Measurements from ENCODE around the gene C11orf24. TPM values are rescaled to one million over a fixed set of nuclear protein-coding genes. Genes with fewer than 3 reads are reported as not detected.

Gene C11orf24
- total and polyA plus RNA-seq, 10 of the 15 experiments (the other 5 are each of a cell fraction or from before 2014, with no cell fraction given) = 4.3 to 104 (median 41.4) TPM

DNA sequence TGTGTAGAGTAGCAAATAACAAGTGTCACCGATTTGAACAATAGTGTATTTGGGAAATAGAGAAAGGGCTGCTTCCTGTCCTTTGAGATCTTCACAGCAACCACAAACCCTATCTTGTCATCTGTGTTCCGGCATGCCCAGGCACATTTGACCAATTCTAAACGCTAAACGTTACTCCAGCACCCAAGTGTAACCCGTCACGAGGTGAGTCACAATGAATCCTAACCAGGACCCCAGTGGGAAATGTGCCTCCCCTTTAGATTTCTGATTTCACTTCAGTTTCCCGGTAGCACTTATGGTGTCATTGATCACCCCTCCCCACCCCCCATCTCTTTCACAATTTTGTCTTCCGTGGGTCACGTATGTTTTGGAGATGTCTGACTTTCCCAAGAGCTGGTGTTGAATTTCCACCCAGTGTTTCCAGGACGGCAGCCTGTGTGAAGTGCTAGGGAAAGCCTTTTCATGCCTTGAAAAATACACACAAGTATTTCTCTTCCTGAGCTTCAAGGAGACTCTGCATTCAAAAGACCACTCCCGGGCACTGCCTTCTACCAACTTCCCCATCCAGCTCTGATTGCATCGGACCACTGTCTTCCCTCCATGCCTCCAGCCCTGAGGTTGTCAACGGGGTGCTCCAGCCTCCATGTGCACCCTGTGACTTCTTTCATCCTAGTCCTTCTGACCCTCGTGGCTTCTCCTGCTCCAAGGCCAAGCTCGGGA, 10.5 kb upstream of the C11orf24 start (continued):
- peak; percentile 60 to 76; a peak in 2 of 4 replicates for TF ChIP-seq BHLHE40 (IDR thresholded peaks at IDR 0.05; ENCODE audit: borderline replicate concordance in 1 of 2, low read depth in 2 of 2, low read length in 1 of 2)
- TF ChIP-seq, protein P1, sequence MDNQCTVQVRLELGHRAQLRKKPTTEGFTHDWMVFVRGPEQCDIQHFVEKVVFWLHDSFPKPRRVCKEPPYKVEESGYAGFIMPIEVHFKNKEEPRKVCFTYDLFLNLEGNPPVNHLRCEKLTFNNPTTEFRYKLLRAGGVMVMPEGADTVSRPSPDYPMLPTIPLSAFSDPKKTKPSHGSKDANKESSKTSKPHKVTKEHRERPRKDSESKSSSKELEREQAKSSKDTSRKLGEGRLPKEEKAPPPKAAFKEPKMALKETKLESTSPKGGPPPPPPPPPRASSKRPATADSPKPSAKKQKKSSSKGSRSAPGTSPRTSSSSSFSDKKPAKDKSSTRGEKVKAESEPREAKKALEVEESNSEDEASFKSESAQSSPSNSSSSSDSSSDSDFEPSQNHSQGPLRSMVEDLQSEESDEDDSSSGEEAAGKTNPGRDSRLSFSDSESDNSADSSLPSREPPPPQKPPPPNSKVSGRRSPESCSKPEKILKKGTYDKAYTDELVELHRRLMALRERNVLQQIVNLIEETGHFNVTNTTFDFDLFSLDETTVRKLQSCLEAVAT (IDR thresholded peaks at IDR 0.05) = peak; percentile 38; the same call in 1 of the 2 replicates
- TF ChIP-seq KLF5 (IDR thresholded peaks at IDR 0.05; ENCODE audit: partially characterized antibody) = no peak
- peak; percentile 72 for TF ChIP-seq PAX5 (IDR thresholded peaks at IDR 0.05; ENCODE audit: borderline replicate concordance, low read depth, low read length)
- TF ChIP-seq JUND (IDR thresholded peaks at IDR 0.05; ENCODE audit: low read depth, low read length) = no peak
- peak; percentile 50 for TF ChIP-seq JUNB (IDR thresholded peaks at IDR 0.05)
- peak; percentile 64 for TF ChIP-seq MEF2B (IDR thresholded peaks at IDR 0.05; ENCODE audit: partially characterized antibody, poor library complexity, severe bottlenecking)
- TF ChIP-seq IRF4 (IDR thresholded peaks at IDR 0.05; ENCODE audit: low read depth, low read length) = peak; percentile 54
- TF ChIP-seq, protein P2, sequence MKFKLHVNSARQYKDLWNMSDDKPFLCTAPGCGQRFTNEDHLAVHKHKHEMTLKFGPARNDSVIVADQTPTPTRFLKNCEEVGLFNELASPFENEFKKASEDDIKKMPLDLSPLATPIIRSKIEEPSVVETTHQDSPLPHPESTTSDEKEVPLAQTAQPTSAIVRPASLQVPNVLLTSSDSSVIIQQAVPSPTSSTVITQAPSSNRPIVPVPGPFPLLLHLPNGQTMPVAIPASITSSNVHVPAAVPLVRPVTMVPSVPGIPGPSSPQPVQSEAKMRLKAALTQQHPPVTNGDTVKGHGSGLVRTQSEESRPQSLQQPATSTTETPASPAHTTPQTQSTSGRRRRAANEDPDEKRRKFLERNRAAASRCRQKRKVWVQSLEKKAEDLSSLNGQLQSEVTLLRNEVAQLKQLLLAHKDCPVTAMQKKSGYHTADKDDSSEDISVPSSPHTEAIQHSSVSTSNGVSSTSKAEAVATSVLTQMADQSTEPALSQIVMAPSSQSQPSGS (IDR thresholded peaks at IDR 0.05; ENCODE audit: low read length) = peak; percentile 74
- TF ChIP-seq YBX1 (IDR thresholded peaks at IDR 0.05) = no peak
- no peak for TF ChIP-seq SRF (IDR thresholded peaks at IDR 0.05; ENCODE audit: low read depth in 2 of 2, low read length in 2 of 2)
- TF ChIP-seq, protein P3, sequence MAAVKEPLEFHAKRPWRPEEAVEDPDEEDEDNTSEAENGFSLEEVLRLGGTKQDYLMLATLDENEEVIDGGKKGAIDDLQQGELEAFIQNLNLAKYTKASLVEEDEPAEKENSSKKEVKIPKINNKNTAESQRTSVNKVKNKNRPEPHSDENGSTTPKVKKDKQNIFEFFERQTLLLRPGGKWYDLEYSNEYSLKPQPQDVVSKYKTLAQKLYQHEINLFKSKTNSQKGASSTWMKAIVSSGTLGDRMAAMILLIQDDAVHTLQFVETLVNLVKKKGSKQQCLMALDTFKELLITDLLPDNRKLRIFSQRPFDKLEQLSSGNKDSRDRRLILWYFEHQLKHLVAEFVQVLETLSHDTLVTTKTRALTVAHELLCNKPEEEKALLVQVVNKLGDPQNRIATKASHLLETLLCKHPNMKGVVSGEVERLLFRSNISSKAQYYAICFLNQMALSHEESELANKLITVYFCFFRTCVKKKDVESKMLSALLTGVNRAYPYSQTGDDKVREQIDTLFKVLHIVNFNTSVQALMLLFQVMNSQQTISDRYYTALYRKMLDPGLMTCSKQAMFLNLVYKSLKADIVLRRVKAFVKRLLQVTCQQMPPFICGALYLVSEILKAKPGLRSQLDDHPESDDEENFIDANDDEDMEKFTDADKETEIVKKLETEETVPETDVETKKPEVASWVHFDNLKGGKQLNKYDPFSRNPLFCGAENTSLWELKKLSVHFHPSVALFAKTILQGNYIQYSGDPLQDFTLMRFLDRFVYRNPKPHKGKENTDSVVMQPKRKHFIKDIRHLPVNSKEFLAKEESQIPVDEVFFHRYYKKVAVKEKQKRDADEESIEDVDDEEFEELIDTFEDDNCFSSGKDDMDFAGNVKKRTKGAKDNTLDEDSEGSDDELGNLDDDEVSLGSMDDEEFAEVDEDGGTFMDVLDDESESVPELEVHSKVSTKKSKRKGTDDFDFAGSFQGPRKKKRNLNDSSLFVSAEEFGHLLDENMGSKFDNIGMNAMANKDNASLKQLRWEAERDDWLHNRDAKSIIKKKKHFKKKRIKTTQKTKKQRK (IDR thresholded peaks at IDR 0.05; ENCODE audit: low read depth, low read length) = no peak
- no peak for TF ChIP-seq ZNF207 (IDR thresholded peaks at IDR 0.05; ENCODE audit: borderline replicate concordance)
- TF ChIP-seq DPF2 (IDR thresholded peaks at IDR 0.05) = peak; percentile 68; the same call in 1 of the 2 replicates
- TF ChIP-seq ZSCAN29 (IDR thresholded peaks at IDR 0.05) = no peak
- TF ChIP-seq SP1 (IDR thresholded peaks at IDR 0.05; ENCODE audit: low read depth, low read length) = peak; percentile 57
- TF ChIP-seq SMC3 (IDR thresholded peaks at IDR 0.05; ENCODE audit: borderline replicate concordance, low read length) = no peak
- no peak for TF ChIP-seq BCL11A (IDR thresholded peaks at IDR 0.05; ENCODE audit: low read depth, low read length)
- TF ChIP-seq HDGF (IDR thresholded peaks at IDR 0.05) = no peak
- TF ChIP-seq NFIC (IDR thresholded peaks at IDR 0.05; ENCODE audit: low read depth, low read length) = peak; percentile 75
- TF ChIP-seq LARP7 (IDR thresholded peaks at IDR 0.05) = no peak
- TF ChIP-seq ATF7 (IDR thresholded peaks at IDR 0.05; ENCODE audit: low read depth) = peak; percentile 90
- peak; percentile 88 to 89 for TF ChIP-seq IKZF2 (IDR thresholded peaks at IDR 0.05)
- TF ChIP-seq FOS (IDR thresholded peaks at IDR 0.05; ENCODE audit: borderline replicate concordance, extremely low read depth, insufficient read length) = no peak
- TF ChIP-seq KAT2A (conservative IDR thresholded peaks at IDR 0.05; ENCODE audit: control insufficient read depth, low read depth, low read length) = no peak
- TF ChIP-seq, protein P4, sequence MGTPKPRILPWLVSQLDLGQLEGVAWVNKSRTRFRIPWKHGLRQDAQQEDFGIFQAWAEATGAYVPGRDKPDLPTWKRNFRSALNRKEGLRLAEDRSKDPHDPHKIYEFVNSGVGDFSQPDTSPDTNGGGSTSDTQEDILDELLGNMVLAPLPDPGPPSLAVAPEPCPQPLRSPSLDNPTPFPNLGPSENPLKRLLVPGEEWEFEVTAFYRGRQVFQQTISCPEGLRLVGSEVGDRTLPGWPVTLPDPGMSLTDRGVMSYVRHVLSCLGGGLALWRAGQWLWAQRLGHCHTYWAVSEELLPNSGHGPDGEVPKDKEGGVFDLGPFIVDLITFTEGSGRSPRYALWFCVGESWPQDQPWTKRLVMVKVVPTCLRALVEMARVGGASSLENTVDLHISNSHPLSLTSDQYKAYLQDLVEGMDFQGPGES (IDR thresholded peaks at IDR 0.05) = no peak
